HS-27A (cell line): ENCODE measurements around the gene AMBRA1.

ENCODE experiments used
- DNase-seq: peaks from one replicate; pipeline ENCODE4 v3.0.0-alpha.2; 2012; ENCODE audit warnings: low read depth, missing footprints

Gene AMBRA1

GRCh38 chr11:46367244-46367915 is 226.4 kb downstream of the AMBRA1 start:
- no peak for DNase-seq

- DNase-seq, result no peak
Measured at GRCh38 chr11:46366661-46367161, 227.1 kb downstream of the AMBRA1 start.

DNA sequence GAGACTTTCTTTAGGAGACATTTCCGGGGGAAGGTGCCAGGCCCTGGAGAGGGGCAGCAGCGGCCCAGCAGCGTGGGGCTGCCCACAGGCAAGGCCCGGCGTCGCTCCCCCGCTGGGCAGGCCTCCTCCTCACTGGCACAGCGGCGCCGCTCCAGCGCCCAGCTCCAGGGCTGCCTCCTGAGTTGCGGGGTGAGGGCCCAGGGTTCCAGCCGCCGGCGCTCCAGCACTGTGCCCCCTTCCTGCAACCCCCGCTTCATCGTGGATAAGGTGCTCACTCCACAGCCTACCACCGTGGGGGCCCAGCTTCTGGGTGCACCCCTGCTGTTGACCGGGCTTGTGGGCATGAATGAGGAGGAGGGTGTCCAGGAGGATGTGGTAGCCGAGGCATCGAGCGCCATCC is 227.6 kb downstream of the AMBRA1 start:
- no peak for DNase-seq

DNA sequence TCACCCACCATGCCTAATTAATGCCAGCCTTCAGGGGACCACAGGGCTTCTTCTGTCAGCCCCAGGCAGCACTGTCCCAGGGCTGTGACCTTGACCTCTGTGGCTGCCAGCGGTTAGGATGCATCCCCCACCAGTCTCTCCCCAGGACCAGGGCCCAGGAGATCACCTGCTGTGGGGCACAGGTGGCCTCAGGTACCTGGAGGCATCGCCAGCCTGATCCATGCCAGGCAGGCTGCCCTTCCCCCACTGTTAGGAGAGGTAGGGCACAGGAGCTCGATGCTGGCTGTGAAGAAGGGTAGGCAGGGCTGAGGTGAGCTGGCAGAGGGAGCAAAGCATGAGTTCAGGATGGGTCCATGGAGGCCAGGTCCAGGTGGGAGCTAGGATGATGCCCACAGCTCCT is 229.0 kb downstream of the AMBRA1 start:
- no peak for DNase-seq

GRCh38 chr11:46364056-46364455 is 229.8 kb downstream of the AMBRA1 start:
- DNase-seq, result no peak

DNA sequence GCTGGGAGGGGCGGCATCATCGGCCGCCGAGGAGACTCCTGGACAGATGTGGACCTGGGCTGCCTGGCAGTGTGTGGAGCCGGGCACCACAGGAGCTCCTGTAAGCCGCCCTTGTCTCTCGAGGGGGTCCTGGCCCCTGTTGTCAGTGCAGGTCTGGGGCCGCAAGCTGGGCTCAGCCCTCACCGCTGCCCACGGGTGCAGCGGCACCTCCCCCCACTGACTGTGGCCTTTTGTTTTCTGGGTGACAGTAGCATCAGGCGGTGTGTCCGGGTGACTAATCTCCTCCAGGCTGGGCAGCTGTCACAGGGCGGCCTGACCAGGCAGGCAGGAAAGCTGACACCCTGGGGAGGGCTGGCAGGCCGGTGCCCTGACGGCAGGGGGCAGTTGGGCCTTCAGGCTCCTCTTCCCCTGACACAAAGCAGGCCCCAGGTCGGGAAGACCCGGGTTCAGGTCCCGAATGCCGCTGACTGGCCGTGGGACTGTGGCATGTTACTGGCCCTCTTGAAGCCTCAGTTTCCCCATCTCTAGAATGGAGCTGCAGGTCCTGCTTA is 230.3 kb downstream of the AMBRA1 start:
- no peak for DNase-seq

DNA sequence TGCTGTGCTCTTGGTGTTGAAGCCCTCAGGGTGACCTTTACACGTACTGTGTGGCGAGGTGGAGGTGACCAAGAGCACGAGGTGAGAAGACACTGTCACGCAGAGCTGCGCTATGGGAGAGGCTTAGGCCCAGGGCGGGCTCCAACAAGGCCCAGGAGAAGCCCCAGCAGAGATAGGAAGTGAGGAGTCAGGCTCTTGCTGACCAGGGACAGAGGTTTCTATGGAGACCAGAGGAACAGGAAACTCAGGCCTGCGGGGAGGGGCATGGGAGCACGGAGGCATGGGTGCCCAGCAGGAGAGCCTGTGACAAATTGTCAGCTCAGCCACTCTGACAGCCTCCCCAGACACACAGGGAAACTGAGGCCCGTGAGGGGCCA is 230.8 kb downstream of the AMBRA1 start:
- DNase-seq, result no peak

DNA sequence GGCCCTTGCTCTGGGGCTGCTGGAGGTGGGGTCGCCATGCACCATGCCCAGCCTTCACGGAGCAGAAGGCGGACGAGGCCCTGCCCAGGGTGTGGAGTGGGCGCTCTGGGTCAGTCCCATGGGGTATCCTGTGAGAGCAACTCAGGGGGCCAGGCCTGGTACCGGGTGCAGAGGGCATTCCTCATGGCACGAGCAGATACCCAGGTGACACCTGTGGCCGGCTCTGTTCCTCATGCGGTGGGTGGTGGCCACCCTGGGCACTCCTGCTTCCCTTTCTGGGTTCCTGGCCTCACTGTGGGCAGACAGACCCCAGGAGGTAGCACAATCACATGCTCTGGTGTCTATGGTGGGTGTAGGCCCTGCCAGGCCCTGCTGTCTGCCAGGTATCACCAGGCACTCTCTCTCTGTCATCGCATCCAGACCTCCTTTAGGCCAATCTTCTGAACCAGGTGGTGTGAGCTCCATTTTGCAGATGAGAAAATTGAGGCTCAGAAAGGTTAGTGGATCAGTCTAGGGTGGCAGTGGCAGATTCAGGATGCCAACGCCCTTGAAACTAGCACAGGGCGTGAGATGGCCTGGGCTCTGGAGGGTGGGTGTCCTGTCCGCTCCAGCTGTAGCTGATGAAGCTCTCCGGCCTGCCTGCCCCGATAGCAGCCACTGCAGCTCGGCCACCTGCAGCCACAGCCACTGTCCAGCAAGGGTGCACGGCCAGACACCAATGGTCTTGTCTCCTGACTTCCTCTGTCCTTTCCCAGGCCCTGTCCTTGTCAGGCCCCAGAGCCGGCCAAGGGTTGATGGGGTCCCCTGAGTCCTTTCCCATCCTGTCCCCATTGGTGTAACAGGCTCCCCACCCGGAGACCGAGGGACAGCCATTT is 231.4 kb downstream of the AMBRA1 start:
- no peak for DNase-seq

GRCh38 chr11:46361283-46362155 is 232.3 kb downstream of the AMBRA1 start:
- DNase-seq, result no peak

DNA sequence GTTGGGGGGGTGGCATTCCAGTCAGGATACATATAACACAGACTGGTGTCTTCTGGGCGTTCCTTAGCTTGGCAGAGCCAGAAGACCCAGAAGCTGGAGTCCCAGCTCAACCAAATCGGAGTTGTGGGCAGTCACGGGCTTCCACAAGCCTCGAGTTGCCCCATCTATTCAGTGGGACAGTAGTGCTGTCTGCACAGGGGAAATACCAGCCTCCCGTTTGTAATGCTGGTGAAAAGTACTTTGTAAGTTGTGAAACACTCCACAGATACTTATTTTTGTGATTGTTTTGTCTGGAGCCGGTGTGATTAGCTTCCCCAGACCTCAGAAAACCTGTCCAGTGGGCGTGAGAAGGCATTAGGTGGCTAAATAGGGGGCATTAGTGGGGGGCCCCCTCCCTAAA is 232.9 kb downstream of the AMBRA1 start:
- no peak for DNase-seq

GRCh38 chr11:46359953-46360352 is 233.9 kb downstream of the AMBRA1 start:
- no peak for DNase-seq

- no peak for DNase-seq
Measured at GRCh38 chr11:46357483-46357936, 236.3 kb downstream of the AMBRA1 start.

DNA sequence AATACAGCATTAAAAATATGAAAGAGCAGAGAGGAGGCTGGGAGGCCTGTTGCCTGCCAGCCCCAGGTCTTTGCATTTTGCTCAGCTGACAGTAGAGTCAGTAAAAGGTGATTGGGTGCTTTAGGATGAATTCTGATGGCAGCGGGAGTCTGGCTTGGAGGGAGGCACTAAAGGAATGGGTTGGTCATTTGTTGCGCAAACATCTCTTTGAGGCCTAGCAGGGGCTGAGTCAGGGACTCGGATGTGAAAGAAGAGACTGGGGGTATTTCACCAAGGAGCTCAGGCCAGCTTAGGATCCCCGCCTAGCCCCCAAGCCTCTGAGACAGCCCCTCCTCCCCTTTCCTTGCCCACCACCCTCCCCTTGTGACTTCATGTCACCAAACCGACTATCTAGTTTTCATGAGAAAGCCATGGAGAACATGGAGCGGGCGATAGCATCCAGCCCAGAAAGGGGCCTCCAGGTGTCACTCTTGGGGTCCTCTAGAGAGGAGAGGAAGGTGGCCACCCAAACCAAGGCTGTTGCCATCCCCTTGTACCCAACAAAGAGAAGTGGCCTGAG is 236.8 kb downstream of the AMBRA1 start:
- no peak for DNase-seq

DNA sequence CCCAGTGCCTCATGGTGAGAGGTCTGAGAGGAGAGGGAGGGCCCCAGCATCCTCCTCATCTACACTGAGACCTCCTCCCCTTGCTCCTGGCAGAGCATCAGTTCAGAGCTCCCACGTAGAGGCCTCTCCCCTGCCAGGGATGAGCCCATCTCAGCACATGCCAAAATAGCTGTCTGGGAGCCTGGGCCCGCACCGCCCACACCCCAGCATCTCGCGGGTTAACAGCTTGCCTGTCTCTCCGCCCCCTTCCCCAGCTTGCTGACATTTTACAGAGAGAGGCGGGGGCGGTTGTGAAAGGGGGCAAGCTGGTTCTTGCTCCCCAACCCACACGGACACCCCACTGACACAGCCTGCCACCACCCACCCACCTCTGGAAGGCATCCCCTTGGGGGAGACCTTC is 240.1 kb downstream of the AMBRA1 start:
- no peak for DNase-seq

- DNase-seq, result no peak
Measured at GRCh38 chr11:46352063-46352841, 241.6 kb downstream of the AMBRA1 start.

DNA sequence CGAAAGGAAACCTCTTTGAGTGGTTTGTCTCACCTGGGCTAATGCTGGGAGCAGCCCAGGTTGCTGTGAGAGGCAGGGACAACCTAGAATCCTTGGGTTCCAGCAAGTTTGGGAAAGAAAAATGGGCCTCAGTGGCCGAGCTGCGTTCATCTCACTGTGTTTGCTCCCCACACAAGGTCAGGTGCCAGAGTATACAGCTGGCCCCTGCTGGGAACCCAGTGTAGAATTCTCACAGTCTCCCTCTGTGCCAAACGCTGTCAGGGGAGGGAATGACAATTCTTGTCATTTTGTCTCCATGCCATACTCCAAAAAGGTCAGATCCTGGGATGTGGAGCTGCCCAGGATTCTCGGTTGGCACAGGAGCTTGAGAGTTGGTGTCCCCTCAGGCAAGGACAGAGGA is 242.2 kb downstream of the AMBRA1 start:
- DNase-seq, result no peak

- no peak for DNase-seq
Measured at GRCh38 chr11:46351148-46351547, 242.7 kb downstream of the AMBRA1 start.

GRCh38 chr11:46350695-46351094 is 243.1 kb downstream of the AMBRA1 start:
- no peak for DNase-seq

DNA sequence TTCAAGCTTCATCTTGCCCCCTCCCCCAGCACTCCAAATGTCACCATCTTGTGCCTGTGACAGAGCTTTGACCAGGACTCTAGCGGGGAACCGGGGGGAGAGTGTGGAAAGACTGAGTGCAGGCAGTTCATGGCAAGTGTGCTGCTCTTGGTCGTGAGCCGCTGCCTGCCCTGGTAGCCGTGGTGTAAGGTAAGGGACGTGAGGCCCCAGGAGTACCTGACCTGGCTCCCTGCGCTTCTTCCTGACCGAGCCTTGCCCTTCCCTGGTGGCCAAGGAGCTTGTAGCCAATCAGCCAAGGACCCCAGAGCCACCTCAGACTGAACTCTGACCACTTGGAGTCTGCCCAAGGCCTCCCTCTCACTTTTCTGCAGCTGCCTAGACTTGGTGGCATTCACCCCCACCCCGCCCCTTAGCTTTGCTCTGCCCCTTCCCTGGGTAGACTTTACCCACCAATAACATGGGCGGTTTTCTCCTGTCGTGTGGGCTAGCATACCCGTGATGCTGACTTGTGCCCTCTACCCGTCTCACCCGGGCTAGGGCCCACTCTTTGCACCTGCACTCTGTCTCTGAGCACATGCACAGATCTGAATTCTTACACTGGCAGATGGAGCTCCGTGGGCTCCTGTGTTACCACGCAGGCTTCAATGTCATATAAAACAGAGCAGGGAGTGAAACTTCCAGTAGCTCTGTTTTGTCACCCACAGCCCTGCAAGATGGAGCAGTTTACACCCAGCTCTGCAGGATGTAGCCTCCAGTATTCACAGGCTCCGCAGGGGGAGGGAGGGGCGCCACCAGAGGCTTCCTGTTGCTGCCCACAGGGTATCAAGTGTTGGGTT is 245.0 kb downstream of the AMBRA1 start:
- no peak for DNase-seq
